SK-N-MC (cell line): Measurements from ENCODE around the gene TSHZ2.

Experiments
- EZH2 ChIP-seq: fragments of 200-600 bp; sonication (generic); IDR thresholded peaks from one replicate; pipeline ENCODE4 v1.6.1; 2017; ENCODE audit warnings: antibody characterized with exemption
- POLR2AphosphoS5 ChIP-seq: IDR thresholded peaks from 2 replicates; pipeline ENCODE4 v1.6.1; 2012; ENCODE audit warnings: mild to moderate bottlenecking, low read depth, low read length, borderline replicate concordance

DNA sequence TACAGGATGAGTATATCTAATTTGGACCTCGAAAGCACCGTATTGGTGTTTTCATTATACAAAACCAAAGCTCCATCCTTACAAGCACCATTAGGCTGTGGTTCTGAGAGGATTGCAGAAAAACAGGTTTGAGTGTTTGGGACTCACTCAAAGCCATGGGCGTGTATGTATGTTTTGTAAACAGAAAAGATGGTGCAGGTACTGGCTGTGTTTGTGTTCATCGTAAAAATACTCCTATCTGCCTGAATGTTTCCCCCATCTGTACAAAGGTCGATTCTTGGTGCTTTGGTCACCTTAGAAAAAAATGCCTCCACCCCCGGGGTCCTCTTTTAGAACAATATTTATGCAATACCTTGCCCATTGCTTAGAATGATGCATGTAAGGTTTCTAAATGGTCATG, 286.6 kb downstream of the TSHZ2 start:
- TF ChIP-seq POLR2AphosphoS5, result no peak
- no peak for TF ChIP-seq EZH2
